ENCODE data around the gene TMEM174.

TMEM174 gene

GRCh38 chr5:73154208-73155006 lies 18.6 kb upstream of the TMEM174 start:
- no peak for DNase-seq

- no peak for DNase-seq
Measured at GRCh38 chr5:73155271-73156222, 17.4 kb upstream of the TMEM174 start.

- DNase-seq = no peak
Measured at GRCh38 chr5:73157414-73158303, 15.3 kb upstream of the TMEM174 start.

DNA sequence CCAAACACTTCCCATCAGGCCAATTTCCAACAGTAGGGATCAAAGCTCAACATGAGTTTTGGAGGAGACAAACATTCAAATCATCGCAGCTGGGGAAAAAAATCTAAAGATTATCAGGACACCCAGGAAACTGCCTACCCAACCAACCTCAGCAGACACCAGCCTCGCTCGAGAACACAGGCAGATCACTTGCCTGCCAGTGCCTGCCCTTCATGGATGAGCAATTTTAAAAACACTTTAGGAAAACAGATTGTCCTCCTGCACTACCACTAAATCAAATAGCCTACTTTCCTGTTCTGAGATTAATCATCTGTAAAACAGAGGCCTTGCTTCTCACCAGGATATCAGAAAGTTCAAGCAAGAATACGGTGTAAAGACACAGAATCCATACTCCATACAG lies 14.7 kb upstream of the TMEM174 start:
- no peak for DNase-seq

GRCh38 chr5:73160239-73160671 lies 12.7 kb upstream of the TMEM174 start:
- DNase-seq = peak; percentile 45

DNA sequence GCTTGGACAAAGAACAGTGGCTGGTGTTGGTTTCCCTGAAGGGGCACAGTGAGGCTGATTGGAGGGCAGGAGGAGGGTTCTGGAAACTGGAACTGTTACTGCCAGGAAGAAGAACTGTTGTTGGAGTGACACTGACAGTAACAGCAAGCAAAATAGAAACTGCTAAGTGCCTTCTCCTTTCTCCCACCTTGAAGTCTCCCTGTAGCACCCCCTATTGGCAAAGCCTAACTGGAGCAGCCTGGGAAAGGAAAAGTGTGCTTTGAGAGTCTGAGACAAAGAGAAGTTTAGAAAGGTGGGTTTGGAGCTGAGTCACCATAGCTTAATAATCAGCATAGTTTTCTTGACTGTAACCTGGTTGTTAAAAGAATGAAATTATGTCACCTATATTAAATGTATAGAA lies 2.5 kb upstream of the TMEM174 start:
- no peak for DNase-seq

- no peak for DNase-seq
Measured at GRCh38 chr5:73171495-73171894, 1.5 kb upstream of the TMEM174 start.

DNA sequence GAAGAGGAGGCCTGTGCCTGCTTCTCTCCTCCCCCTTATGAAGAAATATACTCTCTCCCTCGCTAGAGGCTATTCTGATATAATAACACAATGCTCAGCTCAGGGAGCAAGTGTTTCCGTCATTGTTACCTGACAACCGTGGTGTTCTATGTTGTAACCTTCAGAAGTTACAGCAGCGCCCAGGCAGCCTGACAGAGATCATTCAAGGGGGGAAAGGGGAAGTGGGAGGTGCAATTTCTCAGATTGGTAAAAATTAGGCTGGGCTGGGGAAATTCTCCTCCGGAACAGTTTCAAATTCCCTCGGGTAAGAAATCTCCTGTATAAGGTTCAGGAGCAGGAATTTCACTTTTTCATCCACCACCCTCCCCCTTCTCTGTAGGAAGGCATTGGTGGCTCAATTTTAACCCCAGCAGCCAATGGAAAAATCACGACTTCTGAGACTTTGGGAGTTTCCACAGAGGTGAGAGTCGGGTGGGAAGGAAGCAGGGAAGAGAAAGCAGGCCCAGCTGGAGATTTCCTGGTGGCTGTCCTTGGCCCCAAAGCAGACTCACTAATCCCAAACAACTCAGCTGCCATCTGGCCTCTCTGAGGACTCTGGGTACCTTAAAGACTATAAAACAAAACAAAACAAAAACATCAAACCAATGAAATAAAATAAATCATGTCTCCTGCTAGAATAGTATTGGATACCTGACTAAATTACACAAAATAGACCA lies 1.3 kb downstream of the TMEM174 start:
- DNase-seq = no peak

- no peak for DNase-seq
Measured at GRCh38 chr5:73176250-73176649, 3.3 kb downstream of the TMEM174 start.

GRCh38 chr5:73178265-73178664 lies 5.3 kb downstream of the TMEM174 start:
- no peak for DNase-seq

- no peak for DNase-seq
Measured at GRCh38 chr5:73179730-73180129, 6.7 kb downstream of the TMEM174 start.

DNA sequence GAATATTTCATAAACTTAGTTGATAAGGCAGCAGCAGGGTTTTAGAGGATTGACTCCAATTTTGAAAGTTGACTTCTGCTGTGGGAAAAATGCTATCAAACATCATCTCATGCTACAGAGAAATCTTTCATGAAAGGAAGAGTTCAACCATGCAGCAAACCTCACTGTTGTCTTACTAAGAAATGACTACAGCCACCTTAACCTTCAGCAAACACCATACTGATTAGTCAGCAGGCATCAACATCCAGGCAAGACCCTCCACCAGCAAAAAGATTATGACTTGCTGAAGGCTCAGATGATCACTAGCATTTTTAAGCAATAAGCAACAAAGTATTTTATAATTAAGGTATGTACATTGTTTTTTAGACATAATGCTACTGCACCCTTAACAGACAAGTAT lies 7.6 kb downstream of the TMEM174 start:
- no peak for DNase-seq

- no peak for DNase-seq
Measured at GRCh38 chr5:73182307-73182706, 9.3 kb downstream of the TMEM174 start.

DNA sequence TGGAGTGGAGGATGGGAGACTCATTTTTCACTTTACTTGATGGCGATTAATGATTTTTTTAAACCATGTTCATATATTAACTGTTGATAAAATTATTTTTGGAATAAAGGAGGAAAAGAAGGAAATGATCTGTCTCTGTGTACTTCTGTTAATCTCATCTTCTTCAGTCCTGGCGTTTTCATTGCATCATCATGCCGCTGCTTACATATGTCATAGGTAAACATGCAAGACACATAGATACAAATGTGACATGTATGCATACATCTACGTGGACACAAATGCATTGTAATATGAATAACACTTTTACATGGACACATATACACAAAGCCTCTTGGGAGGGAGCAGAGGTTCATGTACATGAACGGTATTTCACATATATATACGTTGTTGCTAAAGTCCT lies 10.0 kb downstream of the TMEM174 start:
- no peak for DNase-seq

DNA sequence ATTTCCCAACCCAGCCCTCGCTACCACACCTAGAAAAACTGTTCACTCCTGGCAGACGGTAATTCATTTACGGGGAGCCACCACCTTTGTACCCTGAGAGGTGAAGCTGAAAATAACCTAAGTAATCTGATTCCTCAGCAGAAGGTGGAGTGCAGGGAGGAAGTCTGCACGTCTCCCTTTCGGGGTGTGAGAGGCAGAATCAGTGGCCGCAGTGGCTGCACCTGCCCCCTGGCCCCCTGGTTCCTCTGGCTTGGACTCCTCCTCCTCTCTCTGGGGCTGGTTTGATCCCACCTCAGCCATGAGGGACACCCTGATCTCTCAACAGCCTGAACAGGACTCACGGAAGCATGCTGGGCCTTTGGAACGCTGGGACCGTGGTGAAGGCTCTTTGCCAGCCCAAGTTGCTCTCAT lies 10.5 kb downstream of the TMEM174 start:
- no peak for DNase-seq

GRCh38 chr5:73186976-73187375 lies 14.0 kb downstream of the TMEM174 start:
- no peak for DNase-seq

DNA sequence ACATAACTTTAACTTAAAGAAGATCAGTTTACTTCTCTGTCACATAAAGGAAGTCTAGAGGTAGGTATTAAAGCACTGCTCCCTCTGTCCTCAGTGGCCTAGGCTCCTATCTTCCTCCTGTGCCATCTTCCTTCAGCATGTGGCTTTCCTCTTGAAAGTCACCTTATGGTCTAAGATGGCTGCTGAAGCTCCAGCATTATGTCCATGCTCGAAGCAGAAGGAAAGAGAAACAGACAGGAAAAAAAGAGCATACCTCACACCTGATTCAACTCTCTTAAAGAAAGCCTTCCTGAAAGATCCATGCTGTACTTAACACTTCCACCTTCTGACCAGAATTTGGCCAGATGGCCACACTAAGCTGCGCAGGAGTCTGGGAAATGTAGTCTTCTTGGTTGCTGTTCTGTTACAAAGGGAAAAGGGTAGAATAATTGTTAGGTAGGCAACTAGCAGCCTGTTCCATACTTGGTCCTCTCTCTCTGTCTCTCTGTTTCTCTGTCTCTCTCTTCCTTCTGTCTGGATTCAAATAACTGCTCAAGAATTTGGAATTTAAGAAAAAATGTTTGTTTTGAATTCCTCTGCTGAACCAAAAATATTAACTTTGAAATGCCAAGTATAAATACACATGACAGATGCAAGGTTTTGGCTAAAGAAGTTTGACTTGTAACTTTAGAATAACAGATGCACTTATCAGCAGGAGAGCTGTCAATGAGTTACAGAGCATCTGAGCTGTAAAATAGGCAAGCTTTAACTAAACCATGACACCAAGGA lies 16.0 kb downstream of the TMEM174 start:
- no peak for DNase-seq

- DNase-seq = no peak
Measured at GRCh38 chr5:73189871-73190376, 16.9 kb downstream of the TMEM174 start.

DNA sequence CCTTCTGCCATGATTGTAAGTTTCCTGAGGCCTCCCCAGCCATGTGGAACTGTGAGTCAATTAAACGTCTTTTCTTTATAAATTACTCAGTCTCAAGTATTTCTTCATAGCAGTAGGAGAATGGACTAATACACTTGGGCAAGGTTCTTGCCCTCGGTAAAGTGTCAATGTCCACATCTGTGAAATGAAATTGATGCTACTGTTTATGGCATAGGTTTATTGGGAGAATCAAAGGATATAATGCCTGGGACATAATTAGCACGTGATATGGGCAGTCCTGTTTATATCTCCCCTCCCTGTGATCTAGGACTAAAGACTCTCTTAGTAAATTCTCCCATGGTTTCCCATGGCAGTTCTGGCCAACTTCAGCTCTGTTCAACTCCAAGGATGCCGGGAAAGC lies 19.4 kb downstream of the TMEM174 start:
- DNase-seq = no peak

GRCh38 chr5:73193592-73193991 lies 20.6 kb downstream of the TMEM174 start:
- no peak for DNase-seq

- no peak for DNase-seq
Measured at GRCh38 chr5:73196201-73196600, 23.2 kb downstream of the TMEM174 start.

Measured in stimulated activated CD4-positive, alpha-beta T cell treated with anti-CD3 and anti-CD28 coated beads, Interleukin-12 subunit alpha, Interleukin-12 subunit beta, amount 100 ng/mL, for 4 hours (primary cell).